KOPT-K1 (cell line): ENCODE results near the gene ZNF91.
"Not testable (repeated sequence)": the region's sequence is repeated elsewhere in the genome, so short reads cannot be mapped to it uniquely, and the experiment has no call there.

Experiments used
- H3K27ac ChIP-seq: fragments of 200-600 bp; sonication (generic); 2 replicates; pipeline ENCODE4 v1.5.1; 2016; ENCODE audit warnings: antibody characterized with exemption, mild to moderate bottlenecking, low read depth, low read length; ENCODE audit not compliant: poor library complexity, severe bottlenecking
- H3K36me3 ChIP-seq: fragments of 200-600 bp; sonication (generic); 2 replicates; pipeline ENCODE4 v1.5.1; 2017; ENCODE audit warnings: antibody characterized with exemption, mild to moderate bottlenecking, low read length, moderate library complexity; ENCODE audit not compliant: insufficient read depth
- H3K9me3 ChIP-seq: fragments of 200-600 bp; sonication (generic); 2 replicates; pipeline ENCODE4 v1.5.1; 2017; ENCODE audit warnings: antibody characterized with exemption, low read length, mild to moderate bottlenecking; ENCODE audit not compliant: insufficient read depth, poor library complexity, severe bottlenecking

ZNF91 gene

DNA sequence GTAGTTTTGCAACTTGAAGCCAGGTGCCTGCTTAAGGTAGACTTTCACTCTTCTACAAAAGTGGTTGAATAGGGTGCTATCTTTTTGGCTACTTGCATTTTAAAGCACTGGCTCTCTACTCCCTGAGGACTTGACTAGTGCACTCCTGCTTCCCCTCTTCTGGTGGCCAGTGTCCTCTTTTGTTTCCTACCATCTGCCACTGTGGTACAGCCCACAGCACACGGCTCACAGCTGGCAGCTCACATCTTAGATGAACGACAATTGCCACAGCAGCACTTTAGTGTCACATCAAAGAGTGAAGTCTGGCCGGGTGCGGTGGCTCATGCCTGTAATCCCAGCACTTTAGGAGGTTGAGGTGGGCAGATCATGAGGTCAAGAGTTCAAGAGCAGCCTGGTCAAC lies 15.6 kb downstream of the ZNF91 start:
- Histone ChIP-seq H3K9me3 (peaks cover 100% of the 10 kb centered on the region), H3K36me3 (peaks cover 93% of the 10 kb centered on the region)
- H3K27ac ChIP-seq = not testable (repeated sequence)

DNA sequence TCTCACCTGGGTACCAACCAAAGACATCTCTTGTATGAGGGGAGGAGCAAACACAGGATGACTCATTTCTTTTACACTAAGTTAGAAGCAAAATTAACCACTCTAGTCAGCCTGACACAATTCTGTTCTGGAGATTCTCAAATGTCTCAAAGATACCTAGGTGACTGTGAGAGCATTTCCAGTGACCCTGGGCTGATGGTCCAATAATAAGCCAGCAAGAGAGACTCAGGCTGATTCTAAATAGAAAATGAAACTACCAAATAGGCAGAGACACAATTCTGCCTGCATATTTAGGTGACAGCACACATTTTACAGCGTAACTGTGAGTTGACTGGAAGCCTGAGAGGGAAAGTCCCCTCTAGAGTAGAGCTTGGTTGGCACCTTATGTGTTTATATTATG lies 16.3 kb downstream of the ZNF91 start:
- H3K36me3 ChIP-seq = peaks cover 92% of the 10 kb centered on the region
- no peak overlapping the region for H3K27ac ChIP-seq
- peaks cover 100% of the 10 kb centered on the region for H3K9me3 ChIP-seq

DNA sequence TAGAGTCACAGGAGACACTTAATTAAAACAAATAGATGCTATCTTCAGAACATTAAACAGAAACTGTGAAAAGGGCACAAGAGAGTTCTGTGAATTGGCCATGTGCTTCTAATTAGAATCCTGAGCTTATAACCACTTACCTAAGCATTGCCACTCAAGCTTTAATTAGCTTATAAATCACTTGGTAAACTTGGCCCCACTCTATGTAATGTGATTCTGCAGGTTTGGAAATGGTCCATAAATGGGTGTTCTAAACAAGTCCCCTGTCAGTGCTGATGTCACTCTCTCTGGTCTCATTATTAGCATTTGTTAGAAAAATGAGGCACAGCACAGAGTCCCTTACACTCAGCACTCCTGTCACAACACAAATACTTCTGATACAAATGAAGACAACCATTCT lies 18.0 kb downstream of the ZNF91 start:
- Histone ChIP-seq H3K36me3 (peaks cover 92% of the 10 kb centered on the region), H3K27ac (no peak overlapping the region), H3K9me3 (peaks cover 100% of the 10 kb centered on the region)

DNA sequence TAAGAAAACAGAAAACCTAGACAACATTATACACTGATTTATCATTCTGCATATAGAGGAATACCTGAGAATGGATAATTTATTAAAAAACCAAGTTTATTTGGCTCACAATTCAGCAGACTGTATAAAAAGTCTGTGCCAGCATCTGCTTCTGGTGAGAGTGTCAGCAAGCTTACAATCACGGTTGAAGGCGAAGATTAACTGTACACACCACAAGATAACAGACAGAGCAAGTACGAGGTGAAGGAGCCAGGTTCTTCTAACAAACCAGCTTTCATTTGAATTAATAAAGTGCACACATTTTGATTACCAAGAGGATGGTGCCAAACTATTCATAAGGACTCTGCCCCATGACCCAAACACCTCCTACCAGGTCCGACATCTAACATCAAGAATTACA lies 28.8 kb downstream of the ZNF91 start:
- H3K9me3 ChIP-seq = peaks cover 97% of the 10 kb centered on the region

DNA sequence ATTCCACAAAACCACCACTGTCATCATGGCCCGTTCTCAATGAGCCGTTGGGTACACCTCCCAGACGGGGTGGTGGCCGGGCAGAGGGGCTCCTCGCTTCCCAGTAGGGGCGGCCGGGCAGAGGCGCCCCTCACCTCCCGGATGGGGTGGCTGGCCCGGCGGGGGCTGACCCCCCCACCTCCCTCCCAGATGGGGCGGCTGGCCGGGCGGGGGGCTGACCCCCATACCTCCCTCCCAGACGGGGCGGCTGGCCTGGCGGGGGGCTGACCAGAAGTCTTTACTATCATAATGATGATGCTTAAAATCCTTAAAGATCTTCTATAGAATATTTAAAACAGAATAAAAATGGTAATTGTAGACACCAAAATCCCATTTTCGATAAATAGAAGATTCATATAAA lies 29.2 kb downstream of the ZNF91 start:
- peaks cover 84% of the 10 kb centered on the region for H3K36me3 ChIP-seq
- H3K27ac ChIP-seq = not testable (repeated sequence)
- peaks cover 97% of the 10 kb centered on the region for H3K9me3 ChIP-seq

More for the DNA sequence above, 28.8 kb downstream of the ZNF91 start:
- no peak overlapping the region for H3K27ac ChIP-seq
- H3K36me3 ChIP-seq = peaks cover 88% of the 10 kb centered on the region

DNA sequence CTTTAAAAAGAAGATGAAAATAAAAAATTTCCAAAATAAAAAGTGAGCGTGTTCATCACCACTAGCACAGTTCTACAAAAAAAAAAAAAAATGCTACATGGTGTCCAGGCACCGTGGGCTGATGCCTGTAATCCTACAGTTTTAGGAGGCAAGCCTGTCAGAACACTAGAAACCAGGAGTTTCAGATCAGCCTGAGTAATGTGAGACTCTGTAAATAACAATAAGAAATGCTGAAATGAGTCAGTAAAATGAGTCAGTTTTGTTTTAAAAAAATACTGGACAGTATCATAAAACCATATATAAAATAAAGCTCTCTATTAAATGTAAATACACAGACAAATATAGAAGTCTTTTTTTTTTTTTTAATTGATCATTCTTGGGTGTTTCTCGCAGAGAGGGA lies 30.0 kb downstream of the ZNF91 start:
- H3K9me3 ChIP-seq = peaks cover 97% of the 10 kb centered on the region
- no peak overlapping the region for H3K27ac ChIP-seq
- H3K36me3 ChIP-seq = peaks cover 76% of the 10 kb centered on the region

DNA sequence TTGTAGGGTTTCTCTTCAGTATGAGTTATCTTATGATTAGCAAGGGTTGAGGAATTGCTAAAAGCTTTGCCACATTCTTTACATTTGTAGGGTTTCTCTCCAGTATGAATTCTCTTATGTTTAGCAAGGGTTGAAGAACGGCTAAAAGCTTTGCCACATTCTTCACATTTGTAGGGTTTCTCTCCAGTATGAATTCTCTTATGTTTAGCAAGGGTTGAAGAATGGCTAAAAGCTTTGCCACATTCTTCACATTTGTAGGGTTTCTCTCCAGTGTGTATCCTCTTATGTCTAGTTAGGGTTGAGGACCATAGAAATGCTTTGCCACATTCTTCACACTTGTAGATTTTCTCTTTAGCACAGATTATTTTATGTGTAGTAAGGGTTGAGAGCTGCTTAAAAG lies 33.4 kb downstream of the ZNF91 start:
- H3K36me3 ChIP-seq = peaks cover 56% of the 10 kb centered on the region
- not testable (repeated sequence) for H3K27ac ChIP-seq
- peaks cover 98% of the 10 kb centered on the region for H3K9me3 ChIP-seq

DNA sequence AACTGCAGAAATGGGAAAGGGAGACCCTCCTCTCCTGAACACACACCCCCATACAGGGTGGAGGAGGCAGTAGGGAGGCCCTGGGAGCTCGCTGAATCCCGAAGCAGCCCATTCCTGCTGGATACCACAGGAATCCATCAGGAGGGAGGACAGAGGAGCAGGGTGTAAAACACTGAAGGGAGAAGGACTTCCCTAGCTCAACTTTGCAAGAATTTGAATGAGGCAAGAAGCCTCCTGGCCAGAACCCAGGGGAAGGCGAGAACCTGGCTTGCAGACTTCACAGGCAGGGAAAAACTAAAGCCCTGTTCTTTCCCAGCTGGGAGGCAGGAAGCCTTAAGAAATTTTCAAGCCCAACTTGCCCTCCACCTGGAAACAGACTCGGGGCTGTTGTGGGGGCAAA lies 43.5 kb downstream of the ZNF91 start:
- Histone ChIP-seq H3K9me3 (peaks cover 100% of the 10 kb centered on the region), H3K27ac (no peak overlapping the region), H3K36me3 (peaks cover 95% of the 10 kb centered on the region)

DNA sequence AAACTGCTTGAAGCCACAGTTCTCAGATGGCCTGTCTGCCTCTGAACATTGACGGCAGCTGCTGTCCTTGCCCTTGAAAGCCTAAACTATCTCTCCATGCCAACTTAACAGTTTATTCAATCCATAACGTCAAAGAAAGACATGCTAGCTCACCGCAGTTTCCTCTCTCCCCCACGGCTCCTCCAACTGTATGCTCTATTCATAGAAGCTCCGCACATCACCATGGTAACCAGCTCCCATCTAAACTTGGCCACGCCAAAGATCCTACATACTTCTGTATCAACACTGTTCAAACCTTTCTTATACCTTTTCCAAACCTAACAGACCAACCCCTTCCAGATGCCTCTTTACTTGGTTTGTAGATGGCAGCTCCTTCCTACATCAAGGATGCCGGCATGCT lies 48.6 kb downstream of the ZNF91 start:
- Histone ChIP-seq H3K27ac (no peak overlapping the region), H3K36me3 (peaks cover 98% of the 10 kb centered on the region), H3K9me3 (peaks cover 100% of the 10 kb centered on the region)

DNA sequence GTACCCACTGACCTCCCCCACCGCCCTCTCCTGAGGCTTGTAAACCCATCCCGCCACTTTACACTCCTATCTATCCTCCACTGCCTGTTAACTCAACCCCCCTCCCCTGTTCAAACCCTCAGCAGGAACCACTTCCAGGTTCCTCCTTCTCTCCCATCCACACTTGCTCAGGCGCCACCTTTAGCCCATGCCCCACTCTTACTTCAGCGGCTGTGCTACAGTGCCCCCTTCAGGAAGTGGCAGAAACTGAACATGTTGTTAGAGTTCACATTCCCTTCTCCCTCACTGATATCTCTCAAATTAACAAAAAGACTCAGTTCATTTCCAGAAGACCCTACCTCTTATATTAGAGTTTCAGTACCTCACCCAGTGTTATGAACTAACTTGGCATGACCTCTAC lies 49.4 kb downstream of the ZNF91 start:
- Histone ChIP-seq H3K36me3 (peaks cover 91% of the 10 kb centered on the region), H3K27ac (no peak overlapping the region), H3K9me3 (peaks cover 100% of the 10 kb centered on the region)

DNA sequence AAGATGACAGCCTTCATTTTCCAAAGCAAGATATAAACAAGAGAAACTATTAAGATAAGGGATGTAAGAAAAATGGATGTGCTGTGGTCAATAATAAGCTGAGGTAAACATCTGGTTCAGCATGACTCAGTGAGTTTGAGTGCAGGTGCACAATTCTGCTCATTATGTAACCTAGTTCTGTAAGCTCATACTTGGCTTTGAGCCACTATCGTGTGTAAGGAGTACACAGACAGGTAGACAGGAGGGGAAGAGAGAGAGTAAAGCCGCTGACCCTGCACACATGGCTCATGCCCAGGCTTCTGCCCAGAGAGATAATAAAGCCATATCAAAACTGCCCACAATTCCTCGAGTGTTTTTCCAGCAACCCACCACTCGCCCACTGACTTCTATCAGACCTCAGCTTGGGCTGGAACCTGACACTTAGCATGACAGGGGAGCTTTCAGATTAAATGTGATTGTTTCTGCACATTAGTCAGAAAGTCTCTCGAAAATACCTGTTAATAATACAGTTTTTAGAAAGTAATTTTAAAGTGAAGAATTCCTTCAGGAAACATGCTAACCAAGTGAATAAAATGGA lies 51.7 kb downstream of the ZNF91 start:
- H3K9me3 ChIP-seq = peaks cover 99% of the 10 kb centered on the region
- H3K36me3 ChIP-seq = peaks cover 79% of the 10 kb centered on the region
- no peak overlapping the region for H3K27ac ChIP-seq

DNA sequence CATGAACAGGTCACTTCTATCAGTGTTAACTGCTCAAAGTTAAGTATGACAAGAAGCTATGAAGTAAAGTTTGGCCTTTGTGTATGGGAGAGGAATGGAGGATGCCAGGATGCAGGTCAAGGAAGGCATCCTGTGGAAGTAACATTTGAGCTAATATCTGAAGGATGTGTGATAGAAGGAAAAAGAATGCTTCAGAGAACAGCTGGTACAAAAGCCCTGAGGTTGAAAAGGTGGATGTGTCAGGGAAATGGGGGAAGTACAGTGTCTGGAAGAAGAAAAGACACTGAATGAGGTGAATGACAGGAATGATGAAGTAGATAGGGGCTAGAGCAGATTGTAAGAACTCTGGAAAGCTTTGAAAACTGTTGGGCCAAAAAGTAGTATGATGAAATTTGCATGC lies 67.1 kb downstream of the ZNF91 start:
- Histone ChIP-seq H3K27ac (no peak overlapping the region), H3K36me3 (peaks cover 18% of the 10 kb centered on the region), H3K9me3 (peaks cover 69% of the 10 kb centered on the region)

DNA sequence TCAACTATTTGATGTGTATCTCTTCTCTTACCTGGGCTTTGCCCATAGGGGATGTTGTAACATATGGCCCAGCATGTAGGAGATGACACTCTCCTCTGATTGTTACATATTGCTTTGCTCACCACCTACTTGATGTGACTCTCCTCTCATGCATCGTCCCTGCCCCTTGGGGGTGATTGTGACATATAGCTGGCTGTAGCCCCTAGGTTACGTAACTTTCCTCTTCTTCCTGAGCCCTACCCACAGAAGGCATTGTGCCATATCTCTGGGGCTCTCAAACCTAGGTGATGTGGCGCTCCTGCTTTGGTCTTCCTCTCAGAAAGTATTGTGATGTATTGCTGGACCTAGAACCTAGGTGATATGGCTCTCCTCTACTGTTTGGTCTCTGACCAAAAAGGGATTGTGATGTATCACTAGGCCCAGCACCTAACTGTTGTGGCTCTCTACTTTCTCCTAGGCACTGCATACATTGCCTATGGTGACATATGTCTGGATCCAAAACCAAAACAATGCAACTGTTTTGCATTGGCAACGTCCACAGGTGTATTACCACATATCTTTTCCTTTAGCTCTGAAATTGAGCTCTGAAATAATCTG lies 73.2 kb downstream of the ZNF91 start:
- no peak overlapping the region for H3K27ac ChIP-seq
- H3K9me3 ChIP-seq = peaks cover 24% of the 10 kb centered on the region

DNA sequence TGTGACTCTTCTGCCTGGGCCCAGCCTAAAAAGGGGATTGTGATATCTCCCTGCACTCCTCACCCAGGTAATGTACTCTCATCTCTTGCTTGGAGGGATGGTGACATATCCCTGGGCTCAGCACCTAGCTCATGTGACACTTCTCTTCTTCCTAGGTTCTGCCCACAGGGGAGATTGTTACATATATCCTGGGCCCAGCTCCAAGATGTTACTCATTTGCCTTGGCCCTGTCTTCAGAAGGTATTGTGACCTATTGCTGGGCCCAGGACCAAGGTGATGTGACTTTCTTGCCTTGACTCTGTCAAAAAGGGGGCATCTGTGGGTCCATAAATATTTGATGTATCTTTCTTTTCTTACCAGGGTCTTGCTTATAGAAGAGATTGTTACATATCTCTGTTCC lies 73.9 kb downstream of the ZNF91 start:
- H3K9me3 ChIP-seq = peaks cover 21% of the 10 kb centered on the region
- not testable (repeated sequence) for H3K36me3 ChIP-seq, H3K27ac ChIP-seq

More for the DNA sequence above, 73.2 kb downstream of the ZNF91 start:
- 0 out of 2 replicates have a peak, but pooled peaks cover 3% of the 10 kb centered on the region for H3K36me3 ChIP-seq

DNA sequence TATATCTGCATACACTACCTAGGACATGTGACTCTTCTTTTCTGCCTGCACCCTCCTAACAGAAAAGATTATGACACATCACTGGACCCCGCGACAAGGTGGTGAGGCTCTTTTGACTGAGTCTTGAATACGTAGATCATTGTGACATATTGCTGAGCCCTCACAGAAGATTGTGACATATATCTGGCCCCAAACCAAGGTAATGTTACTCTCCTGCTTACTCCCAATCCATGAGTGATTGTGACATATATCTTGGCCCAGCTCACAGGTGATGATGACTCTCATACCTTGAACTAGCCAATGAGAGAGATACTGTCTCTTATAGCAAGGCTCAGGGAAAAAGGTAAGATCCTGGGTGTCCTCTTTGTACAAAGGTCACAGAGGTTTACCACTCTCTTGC lies 75.7 kb downstream of the ZNF91 start:
- H3K9me3 ChIP-seq = peaks cover 12% of the 10 kb centered on the region
- H3K36me3 ChIP-seq, H3K27ac ChIP-seq: not testable (repeated sequence)

DNA sequence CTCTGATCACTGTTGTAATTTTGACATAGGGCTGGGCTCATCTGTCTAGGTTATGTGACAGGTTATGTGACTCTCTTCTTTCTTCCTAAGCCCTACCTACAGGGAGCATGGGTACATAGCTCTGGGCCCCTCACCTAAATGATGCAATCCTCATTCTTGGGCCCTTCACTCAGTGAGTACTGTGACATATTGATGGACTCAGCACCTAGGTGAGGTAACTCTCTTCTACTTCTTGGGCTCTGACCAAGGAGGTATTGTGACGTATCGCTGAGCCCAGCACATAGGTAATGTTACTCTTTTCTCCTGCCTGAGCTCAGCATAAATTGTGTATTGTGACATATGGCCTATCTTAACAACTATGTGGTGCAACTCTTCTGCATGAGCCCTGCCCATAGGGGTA lies 76.3 kb downstream of the ZNF91 start:
- H3K27ac ChIP-seq, H3K36me3 ChIP-seq, H3K9me3 ChIP-seq: not testable (repeated sequence)
